GM21619 (cell line): ENCODE results near the gene GNG12.
A peak's percentile ranks its signal among the peaks of the same experiment; 100 is the strongest.

Experiments
- ATAC-seq: cut with Tn5 transposase; IDR thresholded peaks from one replicate; pipeline ENCODE4 v1.9.1; 2021; ENCODE audit not compliant: unreplicated experiment

The GNG12 gene

GRCh38 chr1:67788238-67788790, 45.0 kb downstream of the GNG12 start:
- ATAC-seq = no peak

- ATAC-seq = no peak
These were observed 45.5 kb downstream of the GNG12 start for GRCh38 chr1:67787746-67788145.

- ATAC-seq = no peak
These were observed 47.2 kb downstream of the GNG12 start for GRCh38 chr1:67785847-67786753.

GRCh38 chr1:67784545-67785186, 48.6 kb downstream of the GNG12 start:
- ATAC-seq = no peak

- no peak for ATAC-seq
These were observed 52.6 kb downstream of the GNG12 start for GRCh38 chr1:67780637-67781036.

- ATAC-seq = no peak
These were observed 55.8 kb downstream of the GNG12 start for GRCh38 chr1:67777440-67777839.

- no peak for ATAC-seq
These were observed 56.3 kb downstream of the GNG12 start for GRCh38 chr1:67777016-67777415.

GRCh38 chr1:67773462-67773861, 59.8 kb downstream of the GNG12 start:
- ATAC-seq = no peak

- ATAC-seq = no peak
These were observed 61.5 kb downstream of the GNG12 start for GRCh38 chr1:67771749-67772148.

- ATAC-seq = no peak
These were observed 62.1 kb downstream of the GNG12 start for GRCh38 chr1:67771152-67771551.

GRCh38 chr1:67769633-67770256, 63.5 kb downstream of the GNG12 start:
- ATAC-seq = no peak

GRCh38 chr1:67768480-67768879, 64.8 kb downstream of the GNG12 start:
- no peak for ATAC-seq

- ATAC-seq = no peak
These were observed 66.0 kb downstream of the GNG12 start for GRCh38 chr1:67767103-67767782.

GRCh38 chr1:67766141-67766978, 66.9 kb downstream of the GNG12 start:
- peak; percentile 46 for ATAC-seq

GRCh38 chr1:67764633-67765032, 68.6 kb downstream of the GNG12 start:
- no peak for ATAC-seq

- no peak for ATAC-seq
These were observed 71.5 kb downstream of the GNG12 start for GRCh38 chr1:67761730-67762129.

GRCh38 chr1:67761091-67761490, 72.2 kb downstream of the GNG12 start:
- ATAC-seq = no peak

- ATAC-seq = peak; percentile 100
These were observed 73.0 kb downstream of the GNG12 start for GRCh38 chr1:67760030-67760821.

- peak; percentile 24 for ATAC-seq
These were observed 73.6 kb downstream of the GNG12 start for GRCh38 chr1:67759692-67760029.
